Measurements from ENCODE around the gene ATRNL1.
"Not testable (repeated sequence)": the region's sequence is repeated elsewhere in the genome, so short reads cannot be mapped to it uniquely, and the experiment has no call there.

Gene ATRNL1

DNA sequence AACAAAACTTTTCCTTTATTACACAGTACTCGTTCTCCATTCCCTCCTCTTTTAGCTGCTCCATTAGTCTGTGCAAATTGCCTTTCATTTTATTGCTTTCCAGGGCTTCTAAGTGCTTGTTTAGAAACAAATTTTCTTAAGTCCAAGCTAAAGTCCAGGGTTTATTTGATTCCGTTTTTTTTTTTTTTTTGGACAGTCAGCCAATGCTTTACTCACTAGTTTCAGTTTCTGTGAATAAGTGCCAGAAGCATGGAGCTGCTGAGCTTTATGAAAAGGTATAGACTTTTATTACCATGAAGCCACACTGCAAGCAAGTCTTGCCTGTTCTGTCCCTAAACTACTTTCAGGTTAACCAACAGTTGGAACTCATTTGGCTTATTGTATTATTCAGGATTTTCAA lies 724.8 kb downstream of the ATRNL1 start:
- TF ChIP-seq EZH2 (IDR thresholded peaks at IDR 0.05; ENCODE audit: borderline replicate concordance, low read length) = no peak
- TF ChIP-seq, protein P1, sequence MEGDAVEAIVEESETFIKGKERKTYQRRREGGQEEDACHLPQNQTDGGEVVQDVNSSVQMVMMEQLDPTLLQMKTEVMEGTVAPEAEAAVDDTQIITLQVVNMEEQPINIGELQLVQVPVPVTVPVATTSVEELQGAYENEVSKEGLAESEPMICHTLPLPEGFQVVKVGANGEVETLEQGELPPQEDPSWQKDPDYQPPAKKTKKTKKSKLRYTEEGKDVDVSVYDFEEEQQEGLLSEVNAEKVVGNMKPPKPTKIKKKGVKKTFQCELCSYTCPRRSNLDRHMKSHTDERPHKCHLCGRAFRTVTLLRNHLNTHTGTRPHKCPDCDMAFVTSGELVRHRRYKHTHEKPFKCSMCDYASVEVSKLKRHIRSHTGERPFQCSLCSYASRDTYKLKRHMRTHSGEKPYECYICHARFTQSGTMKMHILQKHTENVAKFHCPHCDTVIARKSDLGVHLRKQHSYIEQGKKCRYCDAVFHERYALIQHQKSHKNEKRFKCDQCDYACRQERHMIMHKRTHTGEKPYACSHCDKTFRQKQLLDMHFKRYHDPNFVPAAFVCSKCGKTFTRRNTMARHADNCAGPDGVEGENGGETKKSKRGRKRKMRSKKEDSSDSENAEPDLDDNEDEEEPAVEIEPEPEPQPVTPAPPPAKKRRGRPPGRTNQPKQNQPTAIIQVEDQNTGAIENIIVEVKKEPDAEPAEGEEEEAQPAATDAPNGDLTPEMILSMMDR (IDR thresholded peaks at IDR 0.05; ENCODE audit: low read length) = no peak

DNA sequence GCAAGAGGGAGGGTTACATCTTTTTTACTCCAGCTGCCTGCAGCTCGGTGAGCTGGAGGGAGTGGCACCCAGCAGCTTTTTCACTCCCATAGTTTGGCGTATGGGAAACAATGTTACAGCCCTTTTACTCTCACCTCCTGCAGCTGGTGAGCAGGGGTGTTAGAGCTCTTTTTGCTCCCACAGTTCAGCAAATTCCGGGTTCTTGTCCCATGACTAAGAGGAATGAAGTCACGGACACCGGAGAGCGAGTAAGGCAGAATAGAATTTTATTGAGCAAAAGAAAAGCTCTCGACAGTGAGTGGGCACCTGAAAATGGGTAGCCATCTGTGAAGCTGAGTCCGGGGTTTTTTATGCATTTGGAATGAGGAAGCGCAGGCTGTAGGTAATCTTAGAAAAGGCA lies 733.2 kb downstream of the ATRNL1 start:
- Histone ChIP-seq H3K79me2 (ENCODE audit: insufficient read depth, low read length) (no peaks in the 10 kb centered on the region), H3K9me2 (ENCODE audit: low read depth, low read length) (no peaks in the 10 kb centered on the region), H2AFZ (ENCODE audit: low read length) (no peak overlapping the region), H3K36me3 (ENCODE audit: insufficient read depth, low read length) (no peaks in the 10 kb centered on the region), H3K4me2 (ENCODE audit: low read length) (no peak overlapping the region), H3F3A (ENCODE audit: insufficient read depth, low read length) (no peaks in the 10 kb centered on the region), H3K27me3 (ENCODE audit: insufficient read depth, low read length) (no peaks in the 10 kb centered on the region), H3K4me3 (ENCODE audit: low read depth, low read length, poor library complexity, severe bottlenecking) (no peak overlapping the region), H4K20me1 (ENCODE audit: insufficient read depth, low read length) (no peaks in the 10 kb centered on the region), H3K9me3 (ENCODE audit: low read length) (no peaks in the 10 kb centered on the region), H3K27ac (ENCODE audit: low read depth, low read length, poor library complexity, severe bottlenecking) (no peak overlapping the region), H3K4me1 (ENCODE audit: insufficient read depth, low read length, severe bottlenecking) (no peaks in the 10 kb centered on the region), H3K9ac (ENCODE audit: low read length) (no peak overlapping the region)
- TF ChIP-seq, protein P1 (IDR thresholded peaks at IDR 0.05; ENCODE audit: low read length) = no peak
- no peak for TF ChIP-seq EZH2 (IDR thresholded peaks at IDR 0.05; ENCODE audit: borderline replicate concordance, low read length)

More for the DNA sequence above, 724.8 kb downstream of the ATRNL1 start:
- Histone ChIP-seq H3F3A (ENCODE audit: insufficient read depth, low read length) (no peaks in the 10 kb centered on the region), H4K20me1 (ENCODE audit: insufficient read depth, low read length) (no peaks in the 10 kb centered on the region), H3K27me3 (ENCODE audit: insufficient read depth, low read length) (no peaks in the 10 kb centered on the region), H3K9me3 (ENCODE audit: low read length) (no peaks in the 10 kb centered on the region), H3K27ac (ENCODE audit: low read depth, low read length, poor library complexity, severe bottlenecking) (no peak overlapping the region), H3K9me2 (ENCODE audit: low read depth, low read length) (no peaks in the 10 kb centered on the region), H3K4me3 (ENCODE audit: low read depth, low read length, poor library complexity, severe bottlenecking) (no peak overlapping the region), H3K9ac (ENCODE audit: low read length) (no peak overlapping the region), H3K36me3 (ENCODE audit: insufficient read depth, low read length) (no peaks in the 10 kb centered on the region), H2AFZ (ENCODE audit: low read length) (no peak overlapping the region), H3K79me2 (ENCODE audit: insufficient read depth, low read length) (no peaks in the 10 kb centered on the region), H3K4me2 (ENCODE audit: low read length) (no peak overlapping the region), H3K4me1 (ENCODE audit: insufficient read depth, low read length, severe bottlenecking) (no peaks in the 10 kb centered on the region)

DNA sequence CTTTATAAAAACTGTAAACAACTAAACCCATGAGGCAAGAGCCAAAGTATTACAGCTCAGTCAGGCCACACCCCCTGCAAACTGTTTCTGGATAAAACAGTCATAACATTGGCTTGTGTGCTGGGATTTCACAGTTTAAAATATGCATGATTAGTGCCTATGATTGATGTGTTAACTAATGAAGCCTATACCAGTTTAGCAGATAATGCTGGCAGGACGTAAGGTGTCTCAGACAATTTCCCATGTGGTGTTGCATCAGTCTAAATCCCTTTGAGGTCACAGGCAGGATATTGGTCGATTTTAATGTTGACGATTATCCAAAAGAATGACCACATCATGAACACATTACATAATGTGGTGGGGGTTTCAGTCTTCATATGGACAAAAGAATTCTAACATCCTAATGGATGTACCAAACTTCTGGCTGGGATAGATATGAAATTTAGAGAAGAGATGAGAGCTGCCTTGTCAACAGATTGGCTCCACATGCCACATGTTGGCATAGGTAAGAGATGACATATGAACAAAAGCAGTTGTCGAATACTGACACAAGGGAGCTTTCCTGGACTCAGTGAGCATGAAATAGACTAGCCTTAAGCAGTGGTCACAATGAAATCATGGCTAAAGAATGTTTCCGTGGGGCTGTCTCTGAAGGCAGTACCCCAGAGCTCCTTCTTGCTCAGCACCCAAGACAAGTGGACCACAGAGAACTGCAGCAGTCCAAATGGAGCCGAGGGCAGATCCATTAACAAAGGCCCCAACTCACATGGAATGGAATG lies 734.3 kb downstream of the ATRNL1 start:
- H3F3A ChIP-seq (ENCODE audit: insufficient read depth, low read length) = no peaks in the 10 kb centered on the region
- H3K9me2 ChIP-seq (ENCODE audit: low read depth, low read length) = no peaks in the 10 kb centered on the region
- no peaks in the 10 kb centered on the region for H3K4me1 ChIP-seq (ENCODE audit: insufficient read depth, low read length, severe bottlenecking)
- H3K36me3 ChIP-seq (ENCODE audit: insufficient read depth, low read length) = no peaks in the 10 kb centered on the region
- H3K4me3 ChIP-seq (ENCODE audit: low read depth, low read length, poor library complexity, severe bottlenecking) = no peak overlapping the region
- no peaks in the 10 kb centered on the region for H3K27me3 ChIP-seq (ENCODE audit: insufficient read depth, low read length)
- H3K79me2 ChIP-seq (ENCODE audit: insufficient read depth, low read length) = no peaks in the 10 kb centered on the region
- no peak overlapping the region for H3K27ac ChIP-seq (ENCODE audit: low read depth, low read length, poor library complexity, severe bottlenecking)
- no peak overlapping the region for H2AFZ ChIP-seq (ENCODE audit: low read length)
- TF ChIP-seq, protein P1 (IDR thresholded peaks at IDR 0.05; ENCODE audit: low read length) = no peak
- TF ChIP-seq EZH2 (IDR thresholded peaks at IDR 0.05; ENCODE audit: borderline replicate concordance, low read length) = no peak
- H3K4me2 ChIP-seq (ENCODE audit: low read length) = no peak overlapping the region
- no peak overlapping the region for H3K9ac ChIP-seq (ENCODE audit: low read length)
- no peaks in the 10 kb centered on the region for H3K9me3 ChIP-seq (ENCODE audit: low read length)
- H4K20me1 ChIP-seq (ENCODE audit: insufficient read depth, low read length) = no peaks in the 10 kb centered on the region

DNA sequence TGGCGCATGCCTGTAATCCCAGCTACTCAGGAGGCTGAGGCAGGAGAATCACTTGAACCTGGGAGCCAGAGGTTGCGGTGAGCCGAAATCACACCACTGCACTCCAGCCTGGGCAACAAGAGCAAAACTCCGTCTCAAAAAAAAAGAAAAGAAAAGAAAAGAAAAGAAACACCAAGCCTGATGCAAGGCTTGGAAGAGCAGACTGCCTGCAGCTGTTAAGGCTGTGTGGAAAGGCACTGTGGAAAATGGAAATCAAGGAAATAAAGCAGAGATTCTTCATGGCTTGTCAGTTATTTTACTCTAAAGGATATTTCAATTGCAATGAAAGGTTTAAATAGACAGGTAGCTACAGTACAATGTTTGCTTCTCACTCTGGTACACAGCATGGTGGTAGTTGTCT lies 735.0 kb downstream of the ATRNL1 start:
- not testable (repeated sequence) for H3K9me2 ChIP-seq (ENCODE audit: low read depth, low read length); H3F3A ChIP-seq (ENCODE audit: insufficient read depth, low read length); H4K20me1 ChIP-seq (ENCODE audit: insufficient read depth, low read length); H3K36me3 ChIP-seq (ENCODE audit: insufficient read depth, low read length); H3K4me3 ChIP-seq (ENCODE audit: low read depth, low read length, poor library complexity, severe bottlenecking); H2AFZ ChIP-seq (ENCODE audit: low read length); H3K27me3 ChIP-seq (ENCODE audit: insufficient read depth, low read length); H3K9me3 ChIP-seq (ENCODE audit: low read length); H3K79me2 ChIP-seq (ENCODE audit: insufficient read depth, low read length); H3K4me1 ChIP-seq (ENCODE audit: insufficient read depth, low read length, severe bottlenecking); H3K4me2 ChIP-seq (ENCODE audit: low read length); H3K9ac ChIP-seq (ENCODE audit: low read length); H3K27ac ChIP-seq (ENCODE audit: low read depth, low read length, poor library complexity, severe bottlenecking)

Data from OCI-LY1 (cell line).